NCI-H187 (cell line): ENCODE measurements around the gene EXD2.
"Not testable (repeated sequence)": the region's sequence is repeated elsewhere in the genome, so short reads cannot be mapped to it uniquely, and the experiment has no call there.

ENCODE experiments used
- DNase-seq, 2 experiments: peaks; one replicate each; lab custom pipeline; 2025; lab: John Stamatoyannopoulos, UW

EXD2 gene

DNA sequence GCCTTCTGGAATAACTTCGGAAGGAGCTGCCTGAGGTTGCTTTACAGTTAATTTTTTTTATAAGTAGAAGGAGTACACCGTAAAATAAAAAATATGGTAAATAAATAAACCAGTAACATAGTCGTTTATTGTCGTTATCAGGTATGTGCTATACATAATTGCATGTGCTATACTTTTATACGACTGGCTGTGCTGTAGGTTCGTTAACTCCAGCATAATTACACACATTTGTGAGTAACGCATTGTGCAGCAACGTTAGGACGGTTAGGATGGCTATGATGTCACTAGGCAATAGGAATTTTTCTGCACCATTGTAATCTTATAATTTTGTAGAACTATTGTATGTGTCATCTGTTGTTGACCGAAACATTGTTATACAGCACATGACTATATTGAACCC is 8.5 kb downstream of the EXD2 start:
- DNase-seq, result no peak

DNA sequence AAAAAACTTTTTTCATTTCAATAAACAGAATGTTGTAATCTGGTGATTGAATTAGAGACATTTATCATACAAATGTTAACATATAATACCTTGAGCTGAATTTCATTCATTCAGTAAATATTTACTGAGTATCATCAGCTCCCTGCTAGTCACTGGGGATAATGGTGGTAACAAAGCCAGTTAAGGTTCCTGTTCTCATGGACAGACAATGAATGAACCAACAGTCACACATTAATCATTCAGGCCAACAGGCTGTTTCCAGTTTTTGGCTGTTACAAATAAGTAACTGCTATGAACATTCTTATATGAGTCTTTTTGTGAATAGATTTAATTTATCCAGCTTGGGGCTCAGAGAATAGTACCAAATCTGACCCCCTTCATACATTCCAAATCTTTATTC is 13.5 kb downstream of the EXD2 start:
- no peak for DNase-seq

DNA sequence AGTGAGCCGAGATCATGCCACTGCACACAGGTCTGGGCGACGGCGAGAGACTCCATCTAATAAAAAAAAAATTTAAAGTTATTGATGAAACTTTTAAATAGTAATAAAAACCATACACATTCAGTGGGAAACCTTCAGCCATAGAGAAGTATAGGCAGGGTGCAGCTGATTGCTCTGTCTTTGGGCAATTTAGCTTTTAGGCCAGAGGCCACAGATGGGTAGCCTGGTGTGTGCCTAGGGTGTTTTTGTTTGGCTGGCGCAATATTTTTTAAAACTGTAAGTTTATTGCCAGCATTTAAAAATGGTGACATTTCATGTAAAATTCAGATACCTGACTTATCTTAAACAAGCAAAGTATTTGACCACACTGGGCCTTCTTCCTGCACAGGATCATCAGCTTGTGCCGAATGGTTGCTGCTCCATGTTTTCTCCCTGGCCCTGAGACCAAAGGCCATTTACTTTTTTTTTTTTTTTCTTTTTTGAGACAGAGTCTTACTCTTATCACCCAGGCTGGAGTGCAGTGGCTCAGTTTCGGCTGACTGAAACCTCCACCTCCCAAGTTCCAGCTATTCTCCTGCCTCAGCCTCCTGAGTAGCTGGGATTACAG is 16.2 kb downstream of the EXD2 start:
- no peak for DNase-seq

GRCh38 chr14:69208666-69209065 is 17.4 kb downstream of the EXD2 start:
- DNase-seq, result no peak

- DNase-seq, result no peak
Observed at GRCh38 chr14:69214393-69214792, 23.1 kb downstream of the EXD2 start.

DNA sequence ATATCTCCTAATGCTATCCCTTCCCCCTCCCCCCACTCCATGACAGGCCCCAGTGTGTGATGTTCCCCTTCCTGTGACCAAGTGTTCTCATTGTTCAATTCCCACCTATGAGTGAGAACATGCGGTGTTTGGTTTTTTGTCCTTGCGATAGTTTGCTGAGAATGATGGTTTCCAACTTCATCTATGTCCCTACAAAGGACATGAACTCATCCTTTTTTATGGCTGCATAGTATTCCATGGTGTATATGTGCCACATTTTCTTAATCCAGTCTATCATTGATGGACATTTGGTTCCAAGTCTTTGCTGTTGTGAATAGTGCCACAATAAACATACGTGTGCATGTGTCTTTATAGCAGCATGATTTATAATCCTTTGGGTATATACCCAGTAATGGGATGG is 26.4 kb downstream of the EXD2 start:
- DNase-seq, result not testable (repeated sequence)

DNA sequence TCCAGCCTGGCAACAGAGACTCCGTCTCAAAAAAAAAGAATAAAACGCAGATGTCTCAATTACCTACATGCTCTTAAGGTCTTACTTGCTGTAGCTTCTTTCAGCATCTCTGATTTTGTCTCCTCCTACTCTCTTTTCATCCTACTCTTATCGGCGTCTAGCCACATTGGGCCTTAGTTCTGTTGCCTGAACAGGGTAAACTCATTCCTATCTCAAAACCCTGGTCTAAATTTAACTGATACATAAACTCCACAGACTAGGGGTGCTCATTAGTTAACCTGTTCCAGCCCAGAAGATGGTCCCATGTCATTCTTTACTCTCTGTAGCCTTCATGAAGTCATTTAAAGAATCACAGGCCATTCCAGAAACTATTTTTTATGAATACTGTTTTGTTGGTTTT is 33.6 kb downstream of the EXD2 start:
- DNase-seq, result no peak

- DNase-seq, result no peak
Observed at GRCh38 chr14:69226178-69226577, 34.9 kb downstream of the EXD2 start.

DNA sequence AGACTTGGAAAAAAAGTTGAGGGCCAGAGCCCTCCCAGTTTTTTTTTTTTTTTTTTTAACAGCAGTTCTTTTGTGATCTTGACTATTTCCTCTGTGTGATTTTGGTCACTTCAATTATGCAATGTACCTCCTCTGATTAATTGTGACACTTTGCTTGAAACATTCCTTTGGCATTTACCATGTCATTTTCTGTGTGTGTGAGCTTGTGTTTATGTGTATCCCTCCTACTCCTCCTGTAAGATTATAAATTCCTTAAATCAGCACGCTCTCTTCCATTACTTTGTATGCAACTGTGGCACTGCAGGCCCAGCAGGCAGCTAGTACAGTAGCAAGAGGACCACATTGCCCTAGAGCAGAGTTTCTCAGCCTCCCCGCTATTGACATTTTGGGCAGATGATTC is 35.4 kb downstream of the EXD2 start:
- DNase-seq, result no peak

DNA sequence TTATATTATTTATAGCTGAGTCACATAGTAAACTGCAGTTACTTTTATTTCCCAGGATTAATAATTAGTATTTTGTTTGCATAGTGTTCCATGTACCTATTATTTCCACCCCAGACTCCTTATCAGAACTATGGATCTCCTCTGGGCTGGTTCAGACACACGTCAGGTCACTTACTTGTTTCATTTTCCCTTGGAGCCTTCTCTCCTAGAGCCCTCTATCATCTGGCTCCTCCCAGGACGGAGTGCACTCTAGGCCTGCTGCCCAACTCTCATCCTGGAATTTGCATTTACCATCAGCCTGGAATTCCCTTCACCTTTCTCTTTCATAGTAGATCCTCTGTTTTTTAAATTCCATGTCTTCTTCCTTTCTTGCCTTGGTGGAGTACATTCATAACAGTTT is 40.2 kb downstream of the EXD2 start:
- no peak for DNase-seq

DNA sequence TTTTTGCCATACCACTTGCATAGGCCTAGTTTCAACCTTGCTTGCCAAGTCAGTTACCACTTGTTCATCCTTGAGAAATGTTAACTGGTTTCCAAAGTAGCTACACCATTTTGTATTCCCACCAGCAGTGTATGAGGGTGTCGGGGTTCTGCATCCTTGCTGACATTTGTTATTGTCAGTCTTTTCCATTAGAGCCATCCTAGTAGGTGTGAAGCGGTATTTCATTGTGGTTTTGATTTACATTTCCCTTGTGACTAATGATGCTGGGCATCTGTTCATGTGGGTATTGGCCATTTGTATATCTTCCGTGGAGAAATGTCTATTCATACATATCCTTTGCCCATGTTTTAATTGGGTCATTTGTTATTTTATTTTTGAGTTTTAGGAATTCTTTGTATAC is 41.1 kb downstream of the EXD2 start:
- DNase-seq, result no peak

DNA sequence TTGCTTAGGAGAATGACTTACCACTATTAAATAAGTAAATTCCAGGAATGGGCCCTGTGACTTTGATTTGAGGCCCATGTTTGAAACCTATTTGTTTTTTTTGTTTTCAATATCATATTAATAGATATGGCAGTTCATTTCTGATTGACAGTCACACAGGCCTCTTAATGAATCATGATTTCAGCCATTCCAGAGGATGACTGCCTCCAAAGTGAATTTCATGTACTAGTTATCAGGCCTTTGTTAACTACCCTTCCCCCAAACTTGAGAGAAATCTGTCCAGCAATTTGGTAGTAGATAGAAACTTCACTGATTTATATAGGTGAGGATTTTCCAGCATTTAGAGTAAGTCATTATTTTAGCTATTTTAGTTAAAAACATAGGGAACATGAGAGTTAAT is 42.8 kb downstream of the EXD2 start:
- DNase-seq, result no peak

GRCh38 chr14:69235708-69236107 is 44.4 kb downstream of the EXD2 start:
- DNase-seq, result no peak

- no peak for DNase-seq
Observed at GRCh38 chr14:69237142-69237541, 45.8 kb downstream of the EXD2 start.

- DNase-seq, result peak; percentile 37 to 39
Observed at GRCh38 chr14:69237584-69237983, 46.3 kb downstream of the EXD2 start.

DNA sequence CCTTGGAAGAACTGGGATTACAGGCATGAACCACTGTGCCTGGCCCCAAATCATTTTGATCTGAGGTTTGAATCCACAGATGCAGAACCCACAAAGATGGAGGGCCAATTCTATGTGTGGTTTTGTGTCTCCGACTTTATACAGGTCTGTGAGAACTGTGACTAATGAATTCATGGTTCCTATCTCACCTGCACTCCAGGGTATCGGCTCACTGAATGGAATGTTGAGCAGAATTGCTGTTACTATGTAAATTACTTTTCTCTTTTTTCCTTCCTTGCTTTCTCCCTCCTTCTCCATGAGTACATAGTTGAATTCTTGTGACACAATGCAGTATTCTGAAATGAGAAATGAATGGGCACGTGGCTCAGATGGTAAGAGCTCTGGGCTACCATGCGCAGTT is 47.6 kb downstream of the EXD2 start:
- DNase-seq, result no peak

DNA sequence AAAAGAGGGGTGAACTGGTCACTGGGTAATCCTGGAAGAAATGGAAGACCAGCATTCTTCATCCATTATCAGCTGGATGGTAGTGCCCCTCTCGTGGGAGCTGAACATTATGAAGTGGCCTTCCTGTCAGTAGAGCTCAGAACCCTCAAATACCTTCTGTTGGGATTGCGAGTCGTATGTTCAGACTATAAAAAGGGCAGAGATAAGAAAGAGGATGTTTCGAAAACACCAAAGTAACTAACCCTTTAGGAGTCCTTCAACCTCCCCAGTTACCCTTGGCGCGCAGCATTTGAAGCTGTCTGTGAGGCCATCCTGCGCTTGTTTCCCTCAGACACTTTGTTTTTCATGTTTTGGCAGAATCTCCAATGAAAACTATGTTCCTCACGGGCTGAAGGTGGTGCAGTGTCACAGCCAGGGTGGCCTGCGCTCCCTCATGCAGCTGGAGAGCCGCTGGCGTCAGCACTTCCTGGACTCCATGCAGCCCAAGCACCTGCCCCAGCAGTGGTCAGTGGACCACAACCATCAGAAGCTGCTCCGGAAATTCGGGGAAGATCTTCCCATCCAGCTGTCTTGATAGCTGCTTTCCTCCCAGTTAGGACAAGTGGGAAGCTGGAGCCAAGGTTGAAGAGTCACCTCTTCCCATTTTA is 49.4 kb downstream of the EXD2 start:
- DNase-seq, result no peak

GRCh38 chr14:69241577-69241976 is 50.3 kb downstream of the EXD2 start:
- no peak for DNase-seq

GRCh38 chr14:69242311-69243224 is 51.3 kb downstream of the EXD2 start:
- DNase-seq, result peak; percentile 39 to 43

GRCh38 chr14:69244946-69245345 is 53.6 kb downstream of the EXD2 start:
- DNase-seq, result no peak

GRCh38 chr14:69246331-69246730 is 55.0 kb downstream of the EXD2 start:
- peak; percentile 34 to 83 for DNase-seq

DNA sequence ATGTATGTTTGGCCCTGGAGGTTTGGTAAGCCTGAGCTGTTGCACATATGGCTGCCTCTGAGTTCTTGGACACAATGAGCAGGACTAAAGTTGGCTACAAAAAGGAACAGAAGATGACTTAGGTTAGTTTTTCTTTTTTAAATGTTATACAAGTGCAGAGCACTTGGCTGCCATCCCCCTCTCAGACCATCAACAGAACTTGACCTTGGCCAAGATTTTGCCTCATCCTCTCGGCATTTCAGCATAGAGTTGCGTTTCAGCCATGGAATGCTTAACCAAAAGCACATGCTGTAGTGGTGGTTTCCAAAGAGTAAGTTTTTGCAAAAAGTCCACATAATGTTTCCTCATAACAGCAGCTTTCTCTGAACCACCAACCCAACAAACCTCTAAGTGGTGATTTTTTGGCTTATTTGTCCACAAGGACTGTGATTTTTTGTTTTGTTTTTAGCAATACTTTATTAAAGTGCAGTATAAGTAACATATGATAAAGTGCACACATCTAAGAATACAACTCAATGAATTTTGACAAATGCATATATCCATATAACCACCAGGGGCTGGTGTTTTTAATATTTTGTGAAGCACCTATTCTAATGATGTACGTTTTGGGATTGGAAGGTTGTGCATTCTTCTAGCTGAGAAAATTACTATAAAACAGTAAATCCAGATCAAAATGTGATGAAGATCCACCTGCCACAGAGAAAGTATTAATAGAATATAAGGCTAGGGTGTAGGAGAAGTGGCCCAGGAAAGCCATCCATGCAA is 56.6 kb downstream of the EXD2 start:
- DNase-seq, result no peak
